Activated naive CD4-positive, alpha-beta T cell (primary cell): Measurements from ENCODE around the gene CTAGE6.
"Not testable (repeated sequence)": the region's sequence is repeated elsewhere in the genome, so short reads cannot be mapped to it uniquely, and the experiment has no call there.

Source experiments
- DNase-seq, 4 experiments: peaks; one replicate each; lab custom pipeline; 2025; lab: John Stamatoyannopoulos, UW

CTAGE6 gene

DNA sequence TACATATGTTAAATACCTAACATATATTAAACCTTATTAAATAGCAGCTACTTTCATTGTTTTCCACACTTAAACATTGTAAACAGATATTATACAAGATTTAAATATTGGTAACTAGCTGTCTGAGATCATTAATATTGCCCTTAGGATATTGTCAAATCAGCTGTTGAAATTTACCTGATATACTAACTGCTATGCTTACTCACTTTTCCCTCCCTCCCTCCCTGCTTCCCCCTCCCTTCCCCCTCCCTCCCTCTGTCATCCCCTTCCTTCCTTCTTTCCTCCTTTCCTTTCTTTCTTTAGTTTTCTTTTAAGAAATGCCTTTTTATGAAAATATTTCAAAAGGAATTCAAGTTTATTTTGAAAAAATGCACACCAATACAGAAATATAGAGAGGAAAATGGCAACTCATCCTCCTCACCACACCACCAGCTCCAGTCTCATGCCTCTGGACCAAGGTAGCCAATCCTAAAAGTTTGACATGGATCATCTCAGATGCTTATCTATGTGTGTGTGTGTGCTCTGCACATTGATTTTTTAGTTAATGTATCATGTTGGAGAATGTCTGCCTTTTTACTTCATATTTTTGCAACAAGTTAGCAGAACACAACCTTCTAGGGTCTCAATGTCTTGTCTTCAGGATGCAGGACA lies 41.8 kb downstream of the CTAGE6 start:
- not testable (repeated sequence) for DNase-seq

DNA sequence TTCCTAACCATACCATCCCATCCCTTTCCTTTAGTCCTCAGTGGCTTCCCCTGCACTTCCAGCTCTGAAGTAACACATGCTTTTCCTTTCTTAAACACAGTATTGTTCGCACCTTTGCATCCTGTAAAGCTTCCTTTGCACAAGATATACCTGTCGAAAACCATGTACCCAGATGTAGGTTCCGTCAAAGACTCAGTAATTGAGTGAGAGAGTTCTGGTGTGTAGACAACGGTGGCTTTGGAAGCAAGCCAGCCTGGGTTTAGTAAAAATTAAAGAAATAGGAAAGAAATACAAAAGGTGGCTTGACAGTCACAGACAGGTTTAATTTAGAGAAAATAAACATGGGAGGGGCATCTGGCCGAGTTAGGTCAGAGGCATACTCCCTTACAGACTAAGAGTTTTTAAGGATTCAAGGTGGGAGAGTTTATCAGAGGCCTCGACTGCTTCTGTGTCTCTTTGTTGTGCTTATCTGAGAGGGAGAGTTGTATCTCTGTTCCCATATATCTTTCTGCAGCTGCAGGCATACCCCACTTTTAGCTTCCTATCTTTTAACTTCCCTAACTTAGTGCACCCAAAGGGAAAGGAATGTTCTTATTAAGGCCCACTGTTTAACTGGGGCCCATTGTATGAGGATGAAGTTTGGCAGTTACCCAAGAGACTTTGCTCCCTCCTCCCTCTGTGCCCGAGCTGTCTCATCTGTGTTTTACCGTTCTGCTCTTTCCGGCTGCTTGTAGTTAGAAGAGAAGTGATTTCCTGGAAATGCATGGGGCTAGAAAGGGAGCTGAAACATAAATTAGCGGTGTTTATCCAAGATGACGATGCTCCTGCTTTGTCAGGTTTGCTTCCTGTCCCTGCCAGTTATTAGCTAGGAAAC lies 42.7 kb downstream of the CTAGE6 start:
- not testable (repeated sequence) for DNase-seq

DNA sequence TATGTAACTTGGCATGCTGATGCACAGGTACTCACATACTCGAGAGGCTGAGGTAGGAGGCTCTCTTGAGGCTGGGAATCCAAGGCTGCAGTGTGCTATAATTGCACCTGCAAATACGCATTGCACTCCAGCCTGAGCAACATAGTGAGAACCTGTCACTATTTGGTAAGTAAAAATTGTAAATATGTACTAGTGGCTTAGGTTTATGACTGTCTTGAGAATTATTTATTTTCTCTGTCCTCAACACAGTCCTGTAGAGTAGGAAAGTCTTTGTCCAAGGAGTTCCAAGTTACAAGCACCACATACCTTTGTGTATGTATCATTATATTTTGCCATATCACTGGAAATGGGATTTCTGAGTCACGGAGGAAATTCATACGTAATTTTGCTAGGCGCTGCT lies 45.1 kb downstream of the CTAGE6 start:
- DNase-seq, result not testable (repeated sequence)

DNA sequence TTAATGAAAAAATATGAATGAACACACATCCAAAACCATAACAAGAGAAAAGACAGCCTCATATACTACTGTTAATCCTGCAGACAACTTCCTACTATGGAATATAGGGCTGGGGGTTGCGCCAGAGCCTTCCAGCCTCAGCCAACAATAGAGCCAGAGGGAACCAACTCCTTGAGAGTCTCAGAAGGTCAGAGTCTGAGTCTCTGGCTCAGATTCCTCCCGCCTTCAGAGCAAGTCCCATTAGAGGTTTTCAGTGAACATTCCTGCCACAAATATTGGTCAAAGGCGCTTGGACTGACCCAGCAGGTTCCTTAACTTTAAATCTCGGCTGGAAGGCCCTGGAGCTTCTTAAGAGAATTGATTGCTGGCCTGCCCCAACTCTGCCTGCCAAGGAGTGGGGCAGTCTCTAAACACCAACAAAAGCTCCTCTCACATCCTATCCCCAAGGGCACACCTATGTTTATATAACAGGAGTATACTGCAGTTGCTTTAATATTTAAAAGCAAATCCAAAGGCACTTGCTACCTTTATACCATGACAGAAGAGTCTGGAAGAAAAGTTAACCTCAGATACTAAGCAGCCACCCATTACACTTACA lies 45.7 kb downstream of the CTAGE6 start:
- DNase-seq, result not testable (repeated sequence)

DNA sequence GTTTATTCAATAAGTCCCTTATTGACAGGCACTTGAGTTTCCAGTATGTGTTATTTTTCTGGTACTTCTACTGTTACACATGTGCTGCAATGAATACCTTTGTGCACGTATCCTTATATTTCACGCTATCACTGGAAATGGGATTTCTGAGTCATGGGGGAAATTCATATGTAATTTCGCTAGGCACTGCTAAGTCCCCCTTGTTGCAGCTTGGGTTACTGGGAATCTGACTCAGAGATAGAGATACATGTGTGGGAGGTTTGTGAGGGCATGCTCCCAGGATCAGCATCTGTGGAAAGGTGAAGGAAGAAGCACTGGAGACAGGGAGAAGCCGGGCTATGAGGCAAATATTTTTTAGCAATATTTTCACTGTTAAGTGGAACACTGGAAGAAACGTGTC lies 47.6 kb downstream of the CTAGE6 start:
- DNase-seq, result not testable (repeated sequence)
